ENCODE measurements around the gene ERC2. TPM values are rescaled to one million over a fixed set of nuclear protein-coding genes. Genes with fewer than 3 reads are reported as not detected.

Gene ERC2
- total RNA-seq, 1 donor from 2014 or later = 32.5 TPM

GRCh38 chr3:56005196-56005805 is 463.0 kb downstream of the ERC2 start:
- no peaks in the 10 kb centered on the region for H3K4me1 Mint-ChIP-seq (ENCODE audit: low read depth)
- no peaks in the 10 kb centered on the region for H3K9me3 Mint-ChIP-seq (ENCODE audit: low read depth)
- TF ChIP-seq CTCF (IDR thresholded peaks at IDR 0.05; ENCODE audit: unreplicated experiment) = no peak
- no peaks in the 10 kb centered on the region for H3K27me3 Mint-ChIP-seq
- H3K36me3 Mint-ChIP-seq (ENCODE audit: insufficient read depth) = peaks cover 2% of the 10 kb centered on the region
- no peak for DNase-seq (ENCODE audit: low spot score, unreplicated experiment)
- no peak overlapping the region for H3K27ac Mint-ChIP-seq
- H3K4me3 Mint-ChIP-seq (ENCODE audit: low read depth) = no peak overlapping the region

- no peak for DNase-seq (ENCODE audit: low spot score, unreplicated experiment)
- Mint-ChIP-seq H3K36me3 (ENCODE audit: insufficient read depth) (peaks cover 1% of the 10 kb centered on the region), H3K4me3 (ENCODE audit: low read depth) (no peak overlapping the region), H3K27ac (no peak overlapping the region), H3K4me1 (ENCODE audit: low read depth) (no peaks in the 10 kb centered on the region), H3K9me3 (ENCODE audit: low read depth) (no peaks in the 10 kb centered on the region), H3K27me3 (no peaks in the 10 kb centered on the region)
- TF ChIP-seq CTCF (IDR thresholded peaks at IDR 0.05; ENCODE audit: unreplicated experiment) = no peak
Measured at GRCh38 chr3:56003129-56003528, 465.1 kb downstream of the ERC2 start.

- no peak for DNase-seq (ENCODE audit: low spot score, unreplicated experiment)
Measured at GRCh38 chr3:56001991-56002390, 466.3 kb downstream of the ERC2 start.

DNA sequence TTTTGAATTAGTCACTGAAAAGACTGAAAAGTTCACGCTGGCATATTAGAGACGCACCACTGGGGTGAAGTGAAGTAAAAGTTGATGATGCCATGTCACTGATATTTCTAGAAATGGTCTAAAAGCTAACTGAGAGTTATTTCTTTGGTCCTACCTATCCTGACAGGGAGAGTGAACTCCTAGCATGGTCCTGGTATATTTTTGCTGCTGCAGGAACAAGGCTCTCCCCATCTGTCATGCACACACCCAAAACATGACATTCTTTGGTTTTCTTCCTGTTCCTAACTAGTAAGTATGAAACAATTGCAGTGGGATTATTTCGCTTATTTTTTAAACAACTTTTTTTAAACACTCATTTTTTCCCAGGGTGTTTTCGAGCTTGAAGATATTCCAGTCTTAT is 466.7 kb downstream of the ERC2 start:
- H3K4me3 Mint-ChIP-seq (ENCODE audit: low read depth) = no peak overlapping the region
- no peak overlapping the region for H3K27ac Mint-ChIP-seq

More at GRCh38 chr3:56001991-56002390, 466.3 kb downstream of the ERC2 start:
- Mint-ChIP-seq H3K27ac (no peak overlapping the region), H3K27me3 (no peaks in the 10 kb centered on the region), H3K4me3 (ENCODE audit: low read depth) (no peak overlapping the region), H3K9me3 (ENCODE audit: low read depth) (no peaks in the 10 kb centered on the region), H3K4me1 (ENCODE audit: low read depth) (no peaks in the 10 kb centered on the region), H3K36me3 (ENCODE audit: insufficient read depth) (peaks cover 1% of the 10 kb centered on the region)
- no peak for TF ChIP-seq CTCF (IDR thresholded peaks at IDR 0.05; ENCODE audit: unreplicated experiment)

DNA sequence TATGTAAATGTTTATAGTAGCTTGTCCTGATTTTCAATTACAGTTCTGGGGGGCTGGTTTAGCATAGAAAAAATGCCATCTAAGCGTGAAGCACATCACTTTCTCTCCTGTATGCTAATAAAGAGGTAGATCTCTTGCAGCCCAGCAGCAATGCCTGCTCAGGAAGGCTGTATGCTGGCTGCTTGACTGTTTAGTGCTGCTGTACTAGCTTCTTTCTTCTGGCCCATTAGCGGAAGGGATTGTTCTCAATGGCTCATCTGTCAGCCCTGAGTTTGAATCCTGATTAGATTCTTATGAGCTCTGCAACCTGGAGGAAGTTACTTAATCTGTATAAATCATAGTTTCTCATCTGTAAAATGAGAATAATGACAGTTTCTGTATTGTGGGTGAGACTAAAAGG is 478.9 kb downstream of the ERC2 start:
- Mint-ChIP-seq H3K4me1 (ENCODE audit: low read depth) (peaks cover 13% of the 10 kb centered on the region), H3K27ac (no peak overlapping the region), H3K9me3 (ENCODE audit: low read depth) (no peaks in the 10 kb centered on the region), H3K27me3 (no peaks in the 10 kb centered on the region), H3K4me3 (ENCODE audit: low read depth) (no peak overlapping the region), H3K36me3 (ENCODE audit: insufficient read depth) (peaks cover 4% of the 10 kb centered on the region)
- TF ChIP-seq CTCF (IDR thresholded peaks at IDR 0.05; ENCODE audit: unreplicated experiment) = no peak
- DNase-seq (ENCODE audit: low spot score, unreplicated experiment) = no peak

More for the DNA sequence above, 466.7 kb downstream of the ERC2 start:
- no peaks in the 10 kb centered on the region for H3K9me3 Mint-ChIP-seq (ENCODE audit: low read depth)
- H3K36me3 Mint-ChIP-seq (ENCODE audit: insufficient read depth) = peaks cover 1% of the 10 kb centered on the region
- no peak for TF ChIP-seq CTCF (IDR thresholded peaks at IDR 0.05; ENCODE audit: unreplicated experiment)
- H3K4me1 Mint-ChIP-seq (ENCODE audit: low read depth) = no peaks in the 10 kb centered on the region
- no peak for DNase-seq (ENCODE audit: low spot score, unreplicated experiment)
- no peaks in the 10 kb centered on the region for H3K27me3 Mint-ChIP-seq
